A673 (cell line): ENCODE data around the gene CPA5. TPM values are rescaled to one million over a fixed set of nuclear protein-coding genes. Genes with fewer than 3 reads are reported as not detected.

ENCODE experiments used
- BruUV-seq: library from RNA; stranded (reverse); fragments of 400-500 nt; replicated peaks from 2 replicates; lab custom pipeline; 2021; lab: Mats Ljungman, UMichigan
- CTCF ChIA-PET: fragments of 300-600 bp; sonication (Branson Sonifier 250); formaldehyde crosslinking; loops from one replicate; lab custom pipeline; 2022; ENCODE audit warnings: antibody characterized with exemption; lab: Charles Lee
- POLR2A ChIA-PET: fragments of 300-600 bp; sonication (Branson Sonifier 250); formaldehyde crosslinking; loops from one replicate; lab custom pipeline; 2022; ENCODE audit warnings: antibody characterized with exemption; ENCODE audit not compliant: low non-redundant PET; lab: Charles Lee
- DNase-seq: peaks from one replicate; pipeline ENCODE4 v3.0.0-alpha.2; 2015; ENCODE audit warnings: low spot score
- H3K27ac ChIP-seq: fragments of 200-600 bp; sonication (generic); 2 replicates; pipeline ENCODE4 v1.5.1; 2016; ENCODE audit warnings: mixed run types, low read depth, mild to moderate bottlenecking, mixed read lengths, antibody characterized with exemption, low read length; ENCODE audit not compliant: poor library complexity, severe bottlenecking
- H3K27me3 ChIP-seq: fragments of 200-600 bp; sonication (generic); replicated peaks from 2 replicates; pipeline ENCODE4 v1.6.1; 2017; ENCODE audit warnings: mixed run types, low read depth, mild to moderate bottlenecking, mixed read lengths, antibody characterized with exemption, low read length; ENCODE audit not compliant: insufficient read depth, poor library complexity
- H3K36me3 ChIP-seq: fragments of 200-600 bp; sonication (generic); 2 replicates; pipeline ENCODE4 v1.6.1; 2016; ENCODE audit warnings: mixed run types, mild to moderate bottlenecking, mixed read lengths, antibody characterized with exemption, low read length; ENCODE audit not compliant: insufficient read depth, poor library complexity, severe bottlenecking
- H3K4me1 ChIP-seq: fragments of 200-600 bp; sonication (generic); 2 replicates; pipeline ENCODE4 v1.6.1; 2017; ENCODE audit warnings: mixed run types, mild to moderate bottlenecking, mixed read lengths, antibody characterized with exemption, low read length; ENCODE audit not compliant: insufficient read depth, poor library complexity, severe bottlenecking
- H3K4me3 ChIP-seq: fragments of 200-600 bp; sonication (generic); 2 replicates; pipeline ENCODE4 v1.5.1; 2016; ENCODE audit warnings: low read depth, mixed run types, mild to moderate bottlenecking, mixed read lengths, low read length; ENCODE audit not compliant: poor library complexity, severe bottlenecking
- H3K9me3 ChIP-seq: fragments of 200-600 bp; sonication (generic); 2 replicates; pipeline ENCODE4 v1.6.1; 2016; ENCODE audit warnings: mixed run types, low read depth, mild to moderate bottlenecking, mixed read lengths, antibody characterized with exemption, low read length; ENCODE audit not compliant: poor library complexity, severe bottlenecking
- EZH2 ChIP-seq: fragments of 200-600 bp; sonication (generic); IDR thresholded peaks from 2 replicates; pipeline ENCODE4 v1.6.1; 2017; ENCODE audit warnings: borderline replicate concordance, low read depth, mild to moderate bottlenecking, mixed read lengths, antibody characterized with exemption, low read length; ENCODE audit not compliant: poor library complexity, severe bottlenecking
- intact Hi-C: fragments of 100-400 bp; cut with micrococcal nuclease; formaldehyde crosslinking; loops from one replicate; pipeline ENCODE4 v1.10.0; 2022; ENCODE audit not compliant: unreplicated experiment
- total RNA-seq: library from RNA; stranded (reverse); gene quantifications from 2 replicates; pipeline ENCODE4 v1.2.3, GENCODE V29; 2021
- TF ChIP-seq, protein P1 (sequence below): fragments of 300-800, 200-600 bp; sonication (generic); conservative IDR thresholded peaks from 2 replicates; pipeline ENCODE4 v1.5.1; 2017; ENCODE audit warnings: low read depth, mild to moderate bottlenecking, antibody characterized with exemption, low read length, moderate library complexity, mixed read lengths

CPA5 gene
- total RNA-seq, 1 experiment from 2014 or later: not detected

DNA sequence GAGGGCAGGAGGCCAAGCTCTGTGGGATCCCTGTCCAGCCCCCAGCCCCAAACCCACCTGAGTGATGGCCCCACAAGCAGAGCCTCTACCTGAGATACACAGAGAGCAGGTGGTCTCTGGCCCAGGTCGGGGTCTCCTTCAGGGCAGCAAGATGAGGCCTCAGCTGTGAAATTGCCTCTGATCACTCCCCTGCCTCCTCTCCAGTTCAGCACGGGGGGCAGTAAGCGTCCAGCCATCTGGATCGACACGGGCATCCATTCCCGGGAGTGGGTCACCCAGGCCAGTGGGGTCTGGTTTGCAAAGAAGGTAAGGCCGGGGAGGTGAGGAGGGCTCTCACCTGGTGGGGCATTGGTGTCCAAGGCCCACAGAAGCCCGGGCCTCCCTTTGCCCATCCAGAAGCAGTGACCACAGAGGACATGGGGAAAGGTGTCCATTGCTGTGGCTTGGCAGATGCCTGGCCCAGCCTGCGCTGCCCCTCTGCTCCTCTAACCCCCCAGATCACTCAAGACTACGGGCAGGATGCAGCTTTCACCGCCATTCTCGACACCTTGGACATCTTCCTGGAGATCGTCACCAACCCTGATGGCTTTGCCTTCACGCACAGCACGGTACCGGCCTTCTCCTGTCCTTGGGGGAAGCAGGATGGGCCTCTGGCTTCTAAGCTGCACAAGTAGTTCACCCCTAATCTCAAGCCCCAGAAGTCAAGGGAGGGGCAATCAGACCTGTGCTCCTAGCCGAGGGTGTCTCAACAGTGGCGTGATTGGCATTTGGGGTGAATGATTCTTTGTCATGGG lies 38.8 kb downstream of the CPA5 start:
- DNase-seq: no peak
- Histone ChIP-seq H3K4me1 (no peaks in the 10 kb centered on the region), H3K4me3 (no peak overlapping the region), H3K36me3 (no peaks in the 10 kb centered on the region), H3K27ac (no peak overlapping the region), H3K27me3 (no peaks in the 10 kb centered on the region), H3K9me3 (no peaks in the 10 kb centered on the region)
- ChIA-PET CTCF (no interaction called here), POLR2A (no interaction called here)
- TF ChIP-seq, protein P1, sequence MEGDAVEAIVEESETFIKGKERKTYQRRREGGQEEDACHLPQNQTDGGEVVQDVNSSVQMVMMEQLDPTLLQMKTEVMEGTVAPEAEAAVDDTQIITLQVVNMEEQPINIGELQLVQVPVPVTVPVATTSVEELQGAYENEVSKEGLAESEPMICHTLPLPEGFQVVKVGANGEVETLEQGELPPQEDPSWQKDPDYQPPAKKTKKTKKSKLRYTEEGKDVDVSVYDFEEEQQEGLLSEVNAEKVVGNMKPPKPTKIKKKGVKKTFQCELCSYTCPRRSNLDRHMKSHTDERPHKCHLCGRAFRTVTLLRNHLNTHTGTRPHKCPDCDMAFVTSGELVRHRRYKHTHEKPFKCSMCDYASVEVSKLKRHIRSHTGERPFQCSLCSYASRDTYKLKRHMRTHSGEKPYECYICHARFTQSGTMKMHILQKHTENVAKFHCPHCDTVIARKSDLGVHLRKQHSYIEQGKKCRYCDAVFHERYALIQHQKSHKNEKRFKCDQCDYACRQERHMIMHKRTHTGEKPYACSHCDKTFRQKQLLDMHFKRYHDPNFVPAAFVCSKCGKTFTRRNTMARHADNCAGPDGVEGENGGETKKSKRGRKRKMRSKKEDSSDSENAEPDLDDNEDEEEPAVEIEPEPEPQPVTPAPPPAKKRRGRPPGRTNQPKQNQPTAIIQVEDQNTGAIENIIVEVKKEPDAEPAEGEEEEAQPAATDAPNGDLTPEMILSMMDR: no peak
- TF ChIP-seq EZH2: no peak
- no TSS peak for BruUV-seq
- intact Hi-C loops: no loop called here

DNA sequence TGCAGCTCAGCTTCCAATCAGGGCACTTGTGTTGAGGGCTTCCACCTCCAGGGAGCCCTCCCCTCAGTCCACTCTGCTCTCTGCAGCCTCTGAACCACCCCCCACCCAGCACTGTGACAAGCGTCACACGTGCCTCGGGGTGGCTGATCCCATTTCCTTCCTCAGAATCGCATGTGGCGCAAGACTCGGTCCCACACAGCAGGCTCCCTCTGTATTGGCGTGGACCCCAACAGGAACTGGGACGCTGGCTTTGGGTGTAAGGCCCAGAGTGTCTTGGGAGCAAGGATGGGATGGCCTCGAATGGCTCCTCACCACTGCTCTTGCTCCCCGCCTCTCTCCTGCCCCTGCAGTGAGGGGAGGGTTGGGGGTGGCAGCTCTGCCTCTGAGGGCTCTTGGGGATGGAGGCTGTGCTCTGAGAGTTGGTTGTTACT lies 39.8 kb downstream of the CPA5 start:
- Histone ChIP-seq H3K36me3 (no peaks in the 10 kb centered on the region), H3K9me3 (no peaks in the 10 kb centered on the region), H3K4me3 (no peak overlapping the region), H3K4me1 (no peaks in the 10 kb centered on the region), H3K27me3 (no peaks in the 10 kb centered on the region), H3K27ac (no peak overlapping the region)
- BruUV-seq: no TSS peak
- DNase-seq: no peak
- intact Hi-C loops: no loop called here
- TF ChIP-seq EZH2: no peak
- TF ChIP-seq, protein P1: no peak
- CTCF ChIA-PET: no interaction called here
- POLR2A ChIA-PET: no interaction called here

DNA sequence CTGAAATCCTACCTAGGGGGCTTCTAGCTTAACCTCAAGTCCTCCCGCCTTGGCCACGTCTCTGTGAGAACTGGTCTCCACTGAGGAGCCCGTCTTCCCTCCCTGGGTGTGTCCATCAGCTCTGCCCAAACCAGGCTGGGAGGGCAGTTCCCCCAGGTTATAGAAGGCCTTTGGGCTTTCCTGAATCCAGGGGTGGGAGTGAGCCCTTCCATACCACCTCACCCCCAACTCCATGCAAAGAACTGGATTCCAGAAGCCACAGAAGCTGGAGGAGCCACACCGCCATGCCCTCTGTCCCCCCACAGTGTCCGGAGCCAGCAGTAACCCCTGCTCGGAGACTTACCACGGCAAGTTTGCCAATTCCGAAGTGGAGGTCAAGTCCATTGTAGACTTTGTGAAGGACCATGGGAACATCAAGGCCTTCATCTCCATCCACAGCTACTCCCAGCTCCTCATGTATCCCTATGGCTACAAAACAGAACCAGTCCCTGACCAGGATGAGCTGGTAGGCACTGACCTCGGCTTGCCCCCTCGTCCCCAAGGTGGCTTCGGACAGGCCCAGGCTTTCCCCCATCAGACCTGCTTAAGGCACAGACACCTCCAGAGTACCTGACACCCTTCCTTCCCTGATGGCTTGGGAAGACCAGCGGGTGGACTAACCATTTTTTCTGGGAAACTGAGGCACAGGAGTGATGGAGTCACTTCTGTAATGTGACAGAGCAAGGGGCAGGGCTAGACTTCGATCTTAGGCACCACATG lies 40.4 kb downstream of the CPA5 start:
- H3K36me3 ChIP-seq: no peaks in the 10 kb centered on the region
- no peaks in the 10 kb centered on the region for H3K27me3 ChIP-seq
- no peaks in the 10 kb centered on the region for H3K9me3 ChIP-seq
- H3K27ac ChIP-seq: no peak overlapping the region
- TF ChIP-seq, protein P1: no peak
- TF ChIP-seq EZH2: no peak
- intact Hi-C loops: no loop called here
- ChIA-PET CTCF (no interaction called here), POLR2A (no interaction called here)
- no peak for DNase-seq
- no TSS peak for BruUV-seq
- no peak overlapping the region for H3K4me3 ChIP-seq
- no peaks in the 10 kb centered on the region for H3K4me1 ChIP-seq
